GM18909 (cell line): Measurements from ENCODE around the gene VSX2.

Experiments used
- ATAC-seq: cut with Tn5 transposase; IDR thresholded peaks from one replicate; pipeline ENCODE4 v1.9.1; 2021; ENCODE audit warnings: mild to moderate bottlenecking; ENCODE audit not compliant: unreplicated experiment, poor library complexity

VSX2 gene

GRCh38 chr14:74220991-74221390 is 18.3 kb upstream of the VSX2 start:
- ATAC-seq = no peak

- no peak for ATAC-seq
Observed at GRCh38 chr14:74221741-74222140, 17.5 kb upstream of the VSX2 start.

- ATAC-seq = no peak
Observed at GRCh38 chr14:74223016-74223415, 16.2 kb upstream of the VSX2 start.

GRCh38 chr14:74231784-74232183 is 7.5 kb upstream of the VSX2 start:
- ATAC-seq = no peak

GRCh38 chr14:74235017-74235416 is 4.2 kb upstream of the VSX2 start:
- ATAC-seq = no peak

- no peak for ATAC-seq
Observed at GRCh38 chr14:74237441-74237840, 1.8 kb upstream of the VSX2 start.

GRCh38 chr14:74239848-74240793 is 872 bp downstream of the VSX2 start:
- ATAC-seq = no peak

GRCh38 chr14:74240794-74241651 is 1.8 kb downstream of the VSX2 start:
- ATAC-seq = no peak

GRCh38 chr14:74241652-74242017 is 2.4 kb downstream of the VSX2 start:
- no peak for ATAC-seq

- no peak for ATAC-seq
Observed at GRCh38 chr14:74242021-74242779, 3.0 kb downstream of the VSX2 start.

- ATAC-seq = no peak
Observed at GRCh38 chr14:74242780-74243042, 3.5 kb downstream of the VSX2 start.

GRCh38 chr14:74243051-74243450 is 3.8 kb downstream of the VSX2 start:
- no peak for ATAC-seq

- no peak for ATAC-seq
Observed at GRCh38 chr14:74244115-74244514, 4.9 kb downstream of the VSX2 start.

GRCh38 chr14:74245292-74245691 is 6.0 kb downstream of the VSX2 start:
- ATAC-seq = no peak

- ATAC-seq = no peak
Observed at GRCh38 chr14:74246542-74246941, 7.3 kb downstream of the VSX2 start.

- no peak for ATAC-seq
Observed at GRCh38 chr14:74248017-74248416, 8.8 kb downstream of the VSX2 start.

GRCh38 chr14:74249433-74250375 is 10.5 kb downstream of the VSX2 start:
- no peak for ATAC-seq

- no peak for ATAC-seq
Observed at GRCh38 chr14:74255281-74255680, 16.0 kb downstream of the VSX2 start.

- peak; percentile 71 for ATAC-seq
Observed at GRCh38 chr14:74257078-74257940, 18.1 kb downstream of the VSX2 start.
